Transverse colon (tissue), 4 donors: ENCODE results near the gene C2CD2L.

ENCODE experiments used
- CTCF ChIP-seq, 5 experiments: fragments of 200-600 bp in 3 of 5; fragments of 450-650 bp in 2 of 5; sonication (generic) in 3 of 5; IDR thresholded peaks; 1 replicate in 2 of 5; 2 replicates in 3 of 5; pipeline ENCODE4 v1.5.1; 2016 to 2017; ENCODE audit warnings: antibody characterized with exemption in 5 of 5, inconsistent platforms in 3 of 5, mild to moderate bottlenecking in 2 of 5, moderate library complexity in 1 of 5
- EP300 ChIP-seq: sonication (generic); formaldehyde crosslinking; IDR thresholded peaks from one replicate; pipeline ENCODE4 v1.6.1; 2017; ENCODE audit warnings: antibody characterized with exemption, low read depth
- POLR2A ChIP-seq: fragments of 450-650 bp; IDR thresholded peaks from one replicate; pipeline ENCODE4 v1.6.1; 2016; ENCODE audit warnings: antibody characterized with exemption, mild to moderate bottlenecking, moderate library complexity
- POLR2AphosphoS5 ChIP-seq, 3 donors: sonication (generic); formaldehyde crosslinking; IDR thresholded peaks; one replicate each; pipeline ENCODE4 v1.6.1; 2016; ENCODE audit warnings: antibody characterized with exemption in 3 of 3

GRCh38 chr11:119109843-119110242 lies 2.7 kb downstream of the C2CD2L start:
- TF ChIP-seq CTCF (IDR thresholded peaks at IDR 0.05) = no peak
- no peak for TF ChIP-seq POLR2A
- TF ChIP-seq EP300 = no peak
- TF ChIP-seq POLR2AphosphoS5 (IDR thresholded peaks at IDR 0.05) = no peak
